ENCODE data around the gene MELTF. TPM values are rescaled to one million over a fixed set of nuclear protein-coding genes. Genes with fewer than 3 reads are reported as not detected.

The MELTF gene
- total RNA-seq, 2 donors from 2014 or later, result 15.7 to 31.2 TPM

DNA sequence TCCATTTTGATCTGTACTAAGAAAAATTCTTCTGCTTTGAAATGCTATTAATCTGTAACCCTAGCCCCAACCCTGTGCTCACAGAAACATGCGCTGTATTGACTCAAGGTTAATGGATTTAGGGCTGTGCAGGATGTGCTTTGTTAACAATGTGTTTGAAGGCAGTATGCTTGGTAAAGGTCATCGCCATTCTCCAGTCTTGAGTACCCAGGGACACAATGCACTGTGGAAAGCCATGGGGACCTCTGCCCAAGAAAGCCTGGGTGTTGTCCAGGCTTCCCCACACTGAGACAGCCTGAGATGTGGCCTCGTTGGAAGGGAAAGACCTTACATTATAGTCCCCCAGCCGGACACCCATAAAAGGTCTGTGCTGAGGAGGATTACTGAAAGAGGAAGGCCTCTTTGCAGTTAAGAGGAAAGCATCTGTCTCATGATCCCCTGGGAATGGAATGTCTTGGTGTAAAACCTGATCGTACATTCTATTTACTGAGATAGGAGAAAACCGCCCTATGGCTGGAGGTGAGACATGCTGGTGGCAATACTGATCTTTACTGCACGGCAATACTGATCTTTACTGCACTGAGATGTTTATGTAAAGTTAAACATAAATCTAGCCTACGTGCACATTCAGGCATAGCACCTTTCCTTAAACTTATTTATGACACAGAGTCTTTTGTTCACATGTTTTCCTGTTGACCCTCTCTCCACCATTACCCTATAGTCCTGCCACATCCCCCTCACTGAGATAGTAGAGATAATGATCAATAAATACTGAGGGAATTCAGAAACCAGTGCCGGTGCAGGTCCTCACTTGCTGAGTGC, 67.3 kb downstream of the MELTF start:
- intact Hi-C loops (cut with DNase I), result no loop called here
- Histone ChIP-seq H3K27ac (peak overlapping the region; percentile 93), H3K4me1 (peaks cover 10% of the 10 kb centered on the region), H3K9me3 (no peaks in the 10 kb centered on the region), H3K27me3 (no peaks in the 10 kb centered on the region), H3K36me3 (no peaks in the 10 kb centered on the region), H3K9ac (ENCODE audit: low read depth in 2 of 2, low read length in 2 of 2) (no peak overlapping the region), H3K4me3 (no peak overlapping the region)
- TF ChIP-seq, protein P1, sequence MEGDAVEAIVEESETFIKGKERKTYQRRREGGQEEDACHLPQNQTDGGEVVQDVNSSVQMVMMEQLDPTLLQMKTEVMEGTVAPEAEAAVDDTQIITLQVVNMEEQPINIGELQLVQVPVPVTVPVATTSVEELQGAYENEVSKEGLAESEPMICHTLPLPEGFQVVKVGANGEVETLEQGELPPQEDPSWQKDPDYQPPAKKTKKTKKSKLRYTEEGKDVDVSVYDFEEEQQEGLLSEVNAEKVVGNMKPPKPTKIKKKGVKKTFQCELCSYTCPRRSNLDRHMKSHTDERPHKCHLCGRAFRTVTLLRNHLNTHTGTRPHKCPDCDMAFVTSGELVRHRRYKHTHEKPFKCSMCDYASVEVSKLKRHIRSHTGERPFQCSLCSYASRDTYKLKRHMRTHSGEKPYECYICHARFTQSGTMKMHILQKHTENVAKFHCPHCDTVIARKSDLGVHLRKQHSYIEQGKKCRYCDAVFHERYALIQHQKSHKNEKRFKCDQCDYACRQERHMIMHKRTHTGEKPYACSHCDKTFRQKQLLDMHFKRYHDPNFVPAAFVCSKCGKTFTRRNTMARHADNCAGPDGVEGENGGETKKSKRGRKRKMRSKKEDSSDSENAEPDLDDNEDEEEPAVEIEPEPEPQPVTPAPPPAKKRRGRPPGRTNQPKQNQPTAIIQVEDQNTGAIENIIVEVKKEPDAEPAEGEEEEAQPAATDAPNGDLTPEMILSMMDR (IDR thresholded peaks at IDR 0.05), result no peak
- peak; percentile 67 for DNase-seq

DNA sequence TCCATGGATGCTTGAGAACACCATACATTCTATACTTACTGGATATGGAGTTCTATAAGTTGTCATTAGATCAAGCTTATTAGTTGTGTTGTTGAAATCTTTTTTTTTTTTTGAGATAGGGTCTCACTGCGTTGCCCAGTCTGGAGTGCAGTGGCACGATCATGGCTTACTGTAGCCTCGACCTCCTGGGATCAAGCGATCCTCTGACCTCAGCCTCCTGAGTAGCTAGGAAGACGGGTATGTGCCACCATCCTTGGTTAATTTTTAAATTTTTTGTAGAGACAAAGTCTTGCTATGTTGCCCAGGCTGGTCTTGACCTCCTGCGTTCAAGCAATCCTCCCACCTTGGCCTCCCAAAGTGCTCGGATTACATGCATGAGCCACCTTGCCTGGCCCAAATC, 74.8 kb downstream of the MELTF start:
- intact Hi-C loops (cut with DNase I), result no loop called here
- no peak overlapping the region for H3K9ac ChIP-seq (ENCODE audit: low read depth in 2 of 2, low read length in 2 of 2)
- H3K4me1 ChIP-seq, result no peaks in the 10 kb centered on the region
- TF ChIP-seq, protein P1 (IDR thresholded peaks at IDR 0.05), result no peak
- no peak overlapping the region for H3K27ac ChIP-seq
- H3K27me3 ChIP-seq, result no peaks in the 10 kb centered on the region
- H3K4me3 ChIP-seq, result no peak overlapping the region
- H3K9me3 ChIP-seq, result no peaks in the 10 kb centered on the region
- no peaks in the 10 kb centered on the region for H3K36me3 ChIP-seq
- DNase-seq, result no peak

Other genes starting within 250 kb of the MELTF start
- 10 to 100 TPM; 22.0 to 25.0 TPM for gene SENP5, start 161.9 kb downstream of the MELTF start, total RNA-seq
- 10 to 100 TPM; 61.8 to 92.8 TPM for gene NCBP2, start 87.3 kb downstream of the MELTF start, total RNA-seq
- gene PIGZ, start 61.0 kb downstream of the MELTF start, total RNA-seq, result 100 to 1,000 TPM in 1 of 2 donors, 10 to 100 TPM in 1; 63.7 to 126 TPM

Data from colonic mucosa (tissue), 4 donors.